Measurements from ENCODE around the gene RNF34.

DNA sequence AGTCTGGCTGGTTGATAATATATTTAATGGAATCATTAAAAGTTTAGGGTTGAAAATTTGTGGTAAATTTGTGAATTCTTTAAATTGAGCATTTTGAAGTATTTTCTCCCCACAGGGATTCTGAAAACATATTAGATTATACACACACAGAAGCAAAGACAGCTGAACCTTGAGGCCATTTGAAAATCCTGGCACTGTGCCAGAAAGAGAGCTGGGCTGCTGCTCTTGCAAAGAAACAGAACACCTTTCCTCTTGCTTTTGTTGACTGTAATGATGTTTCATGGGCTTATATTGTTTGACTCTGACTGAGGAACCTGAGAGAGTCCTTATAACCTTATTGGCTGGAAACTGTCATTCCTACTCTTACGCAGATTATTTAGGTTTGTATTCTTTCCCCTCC lies 4.8 kb downstream of the RNF34 start:
- TF ChIP-seq POLR2AphosphoS5 (IDR thresholded peaks at IDR 0.05; ENCODE audit: low read depth, low read length) (no peak), POLR2A (IDR thresholded peaks at IDR 0.05; ENCODE audit: low read depth, low read length) (no peak)
